GM23338 (cell line): ENCODE results near the gene PRIMPOL. TPM values are rescaled to one million over a fixed set of nuclear protein-coding genes. Genes with fewer than 3 reads are reported as not detected.

ENCODE experiments used
- ATAC-seq: fragments of 200-7000 bp; cut with Tn5 transposase; 3 replicates; pipeline ENCODE4 v1.9.1; 2020
- DNase-seq: peaks from one replicate; pipeline ENCODE4 v3.0.0-alpha.2; 2015; ENCODE audit warnings: low spot score
- H2AFZ ChIP-seq: fragments of 200-600 bp; sonication (generic); 2 replicates; pipeline ENCODE4 v1.8.0; 2016; ENCODE audit warnings: antibody characterized with exemption, mild to moderate bottlenecking, moderate library complexity
- H3F3A ChIP-seq: fragments of 200-600 bp; sonication (generic); replicated peaks from 2 replicates; pipeline ENCODE4 v1.8.0; 2017; ENCODE audit warnings: antibody characterized with exemption, mixed run types, low read depth
- H3K27ac ChIP-seq: fragments of 200-600 bp; sonication (generic); 2 replicates; pipeline ENCODE4 v1.6.1; 2016; ENCODE audit warnings: low read depth
- H3K27me3 ChIP-seq: fragments of 200-600 bp; sonication (generic); 2 replicates; pipeline ENCODE4 v1.8.0; 2016; ENCODE audit warnings: mild to moderate bottlenecking, mixed run types, moderate library complexity; ENCODE audit not compliant: insufficient read depth
- H3K36me3 ChIP-seq: fragments of 200-600 bp; sonication (generic); 2 replicates; pipeline ENCODE4 v1.8.0; 2016; ENCODE audit warnings: mild to moderate bottlenecking; ENCODE audit not compliant: insufficient read depth
- H3K4me1 ChIP-seq: fragments of 200-600 bp; sonication (generic); 2 replicates; pipeline ENCODE4 v1.8.0; 2016; ENCODE audit warnings: mild to moderate bottlenecking, moderate library complexity; ENCODE audit not compliant: insufficient read depth
- H3K4me2 ChIP-seq: fragments of 200-600 bp; sonication (generic); 2 replicates; pipeline ENCODE4 v1.7.1; 2017; ENCODE audit warnings: mixed run types
- H3K4me3 ChIP-seq: fragments of 200-600 bp; sonication (generic); 2 replicates; pipeline ENCODE4 v1.6.1; 2016; ENCODE audit warnings: mixed run types
- H3K79me2 ChIP-seq: fragments of 200-600 bp; sonication (generic); replicated peaks from 2 replicates; pipeline ENCODE4 v1.8.0; 2017; ENCODE audit warnings: mild to moderate bottlenecking; ENCODE audit not compliant: insufficient read depth
- H3K9me2 ChIP-seq: fragments of 200-600 bp; sonication (generic); 2 replicates; pipeline ENCODE4 v1.8.0; 2017; ENCODE audit not compliant: insufficient read depth
- H4K20me1 ChIP-seq: fragments of 200-600 bp; sonication (generic); replicated peaks from 2 replicates; pipeline ENCODE4 v1.8.0; 2017; ENCODE audit warnings: mild to moderate bottlenecking; ENCODE audit not compliant: insufficient read depth
- H3K27ac Mint-ChIP-seq: 2 replicates; pipeline ENCODE4 v1.8.0; 2020; ENCODE audit warnings: inconsistent platforms, mild to moderate bottlenecking, moderate library complexity, mixed read lengths
- H3K27me3 Mint-ChIP-seq: 3 replicates; pipeline ENCODE4 v1.8.0; 2022; ENCODE audit warnings: low read depth, mild to moderate bottlenecking, moderate library complexity, mixed read lengths, inconsistent platforms; ENCODE audit not compliant: insufficient read depth, poor library complexity
- H3K36me3 Mint-ChIP-seq: 3 replicates; pipeline ENCODE4 v1.8.0; 2021; ENCODE audit warnings: low read depth, mild to moderate bottlenecking, inconsistent platforms, moderate library complexity, mixed read lengths
- H3K4me1 Mint-ChIP-seq: 3 replicates; pipeline ENCODE4 v1.8.0; 2020; ENCODE audit warnings: mild to moderate bottlenecking, inconsistent platforms, mixed read lengths
- H3K4me3 Mint-ChIP-seq: 3 replicates; pipeline ENCODE4 v1.8.0; 2021; ENCODE audit warnings: moderate library complexity, mild to moderate bottlenecking, inconsistent platforms, mixed read lengths
- H3K9me3 Mint-ChIP-seq: 3 replicates; pipeline ENCODE4 v1.8.0; 2020; ENCODE audit warnings: moderate library complexity, mild to moderate bottlenecking, inconsistent platforms, mixed read lengths
- CREB1 ChIP-seq: fragments of 250-450 bp; sonication (Bioruptor Pico); IDR thresholded peaks from 2 replicates; pipeline ENCODE4 v1.5.0; 2020; ENCODE audit warnings: low read depth, mild to moderate bottlenecking, moderate library complexity
- JUNB ChIP-seq: IDR thresholded peaks from one replicate; pipeline ENCODE4 v1.6.1; 2016; ENCODE audit warnings: antibody characterized with exemption; ENCODE audit not compliant: unreplicated experiment
- POLR2AphosphoS5 ChIP-seq: IDR thresholded peaks from 2 replicates; pipeline ENCODE4 v1.6.1; 2016; ENCODE audit warnings: antibody characterized with exemption, low read depth
- ZNF331 ChIP-seq: fragments of 250-450 bp; sonication (Bioruptor Pico); IDR thresholded peaks from 2 replicates; pipeline ENCODE4 v1.5.0; 2020; ENCODE audit warnings: low read depth, mild to moderate bottlenecking, moderate library complexity
- polyA plus RNA-seq: library from polyadenylated mRNA; unstranded; fragments of >200 nt; fragmentation: Nextera tagmentation; extraction: Ambion mirVana; gene quantifications from 2 replicates; pipeline ENCODE4 v1.2.1, GENCODE V29; 2016
- total RNA-seq: library from RNA; depleted of rRNA; stranded (reverse); fragments of >200 nt; shearing (Covaris generic); gene quantifications from 2 replicates; pipeline ENCODE4 v1.2.3, GENCODE V29; 2014
- TF ChIP-seq, protein P1 (sequence below): IDR thresholded peaks from 2 replicates; pipeline ENCODE4 v1.6.1; 2016; ENCODE audit warnings: antibody characterized with exemption
- TF ChIP-seq, protein P2 (sequence below), 2 experiments: fragments of 200-600 bp in 1 of 2; sonication (generic) in 1 of 2; conservative IDR thresholded peaks; 2 replicates each; pipeline versions ENCODE4 v1.5.1 to v1.6.1; 2016 to 2017; ENCODE audit warnings: antibody characterized with exemption in 2 of 2, low read depth in 2 of 2, mild to moderate bottlenecking in 2 of 2, moderate library complexity in 1 of 2
- TF ChIP-seq, protein P3 (sequence below): IDR thresholded peaks from one replicate; pipeline ENCODE4 v1.6.1; 2018; ENCODE audit warnings: antibody characterized with exemption; ENCODE audit not compliant: unreplicated experiment

The PRIMPOL gene
- total and polyA plus RNA-seq, 2 experiments from 2014 or later = 3.5 to 9.6 TPM

DNA sequence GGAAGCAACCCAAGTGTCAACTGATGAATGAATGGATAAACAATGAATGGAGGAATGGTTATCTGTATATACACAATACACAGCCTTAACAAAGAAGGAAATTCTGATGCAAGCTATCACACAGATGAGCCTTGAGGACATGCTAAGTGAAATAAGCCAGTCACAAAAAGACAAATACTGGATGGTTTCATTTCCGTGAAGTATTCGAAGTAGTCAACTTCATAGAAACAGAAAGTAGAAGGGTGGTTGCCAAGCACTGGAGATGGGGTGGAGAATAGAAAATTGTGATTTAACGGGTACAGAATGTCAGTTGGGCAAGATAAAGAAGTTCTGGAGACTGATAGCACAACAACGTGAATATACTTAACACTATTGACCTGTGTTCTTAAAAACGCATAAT is 56.2 kb downstream of the PRIMPOL start (continued):
- TF ChIP-seq, protein P1, sequence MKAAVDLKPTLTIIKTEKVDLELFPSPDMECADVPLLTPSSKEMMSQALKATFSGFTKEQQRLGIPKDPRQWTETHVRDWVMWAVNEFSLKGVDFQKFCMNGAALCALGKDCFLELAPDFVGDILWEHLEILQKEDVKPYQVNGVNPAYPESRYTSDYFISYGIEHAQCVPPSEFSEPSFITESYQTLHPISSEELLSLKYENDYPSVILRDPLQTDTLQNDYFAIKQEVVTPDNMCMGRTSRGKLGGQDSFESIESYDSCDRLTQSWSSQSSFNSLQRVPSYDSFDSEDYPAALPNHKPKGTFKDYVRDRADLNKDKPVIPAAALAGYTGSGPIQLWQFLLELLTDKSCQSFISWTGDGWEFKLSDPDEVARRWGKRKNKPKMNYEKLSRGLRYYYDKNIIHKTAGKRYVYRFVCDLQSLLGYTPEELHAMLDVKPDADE = no peak
- TF ChIP-seq, protein P2, sequence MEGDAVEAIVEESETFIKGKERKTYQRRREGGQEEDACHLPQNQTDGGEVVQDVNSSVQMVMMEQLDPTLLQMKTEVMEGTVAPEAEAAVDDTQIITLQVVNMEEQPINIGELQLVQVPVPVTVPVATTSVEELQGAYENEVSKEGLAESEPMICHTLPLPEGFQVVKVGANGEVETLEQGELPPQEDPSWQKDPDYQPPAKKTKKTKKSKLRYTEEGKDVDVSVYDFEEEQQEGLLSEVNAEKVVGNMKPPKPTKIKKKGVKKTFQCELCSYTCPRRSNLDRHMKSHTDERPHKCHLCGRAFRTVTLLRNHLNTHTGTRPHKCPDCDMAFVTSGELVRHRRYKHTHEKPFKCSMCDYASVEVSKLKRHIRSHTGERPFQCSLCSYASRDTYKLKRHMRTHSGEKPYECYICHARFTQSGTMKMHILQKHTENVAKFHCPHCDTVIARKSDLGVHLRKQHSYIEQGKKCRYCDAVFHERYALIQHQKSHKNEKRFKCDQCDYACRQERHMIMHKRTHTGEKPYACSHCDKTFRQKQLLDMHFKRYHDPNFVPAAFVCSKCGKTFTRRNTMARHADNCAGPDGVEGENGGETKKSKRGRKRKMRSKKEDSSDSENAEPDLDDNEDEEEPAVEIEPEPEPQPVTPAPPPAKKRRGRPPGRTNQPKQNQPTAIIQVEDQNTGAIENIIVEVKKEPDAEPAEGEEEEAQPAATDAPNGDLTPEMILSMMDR (conservative IDR thresholded peaks at IDR 0.05; ENCODE audit: low read depth in 2 of 2) = no peak
- TF ChIP-seq, protein P3, sequence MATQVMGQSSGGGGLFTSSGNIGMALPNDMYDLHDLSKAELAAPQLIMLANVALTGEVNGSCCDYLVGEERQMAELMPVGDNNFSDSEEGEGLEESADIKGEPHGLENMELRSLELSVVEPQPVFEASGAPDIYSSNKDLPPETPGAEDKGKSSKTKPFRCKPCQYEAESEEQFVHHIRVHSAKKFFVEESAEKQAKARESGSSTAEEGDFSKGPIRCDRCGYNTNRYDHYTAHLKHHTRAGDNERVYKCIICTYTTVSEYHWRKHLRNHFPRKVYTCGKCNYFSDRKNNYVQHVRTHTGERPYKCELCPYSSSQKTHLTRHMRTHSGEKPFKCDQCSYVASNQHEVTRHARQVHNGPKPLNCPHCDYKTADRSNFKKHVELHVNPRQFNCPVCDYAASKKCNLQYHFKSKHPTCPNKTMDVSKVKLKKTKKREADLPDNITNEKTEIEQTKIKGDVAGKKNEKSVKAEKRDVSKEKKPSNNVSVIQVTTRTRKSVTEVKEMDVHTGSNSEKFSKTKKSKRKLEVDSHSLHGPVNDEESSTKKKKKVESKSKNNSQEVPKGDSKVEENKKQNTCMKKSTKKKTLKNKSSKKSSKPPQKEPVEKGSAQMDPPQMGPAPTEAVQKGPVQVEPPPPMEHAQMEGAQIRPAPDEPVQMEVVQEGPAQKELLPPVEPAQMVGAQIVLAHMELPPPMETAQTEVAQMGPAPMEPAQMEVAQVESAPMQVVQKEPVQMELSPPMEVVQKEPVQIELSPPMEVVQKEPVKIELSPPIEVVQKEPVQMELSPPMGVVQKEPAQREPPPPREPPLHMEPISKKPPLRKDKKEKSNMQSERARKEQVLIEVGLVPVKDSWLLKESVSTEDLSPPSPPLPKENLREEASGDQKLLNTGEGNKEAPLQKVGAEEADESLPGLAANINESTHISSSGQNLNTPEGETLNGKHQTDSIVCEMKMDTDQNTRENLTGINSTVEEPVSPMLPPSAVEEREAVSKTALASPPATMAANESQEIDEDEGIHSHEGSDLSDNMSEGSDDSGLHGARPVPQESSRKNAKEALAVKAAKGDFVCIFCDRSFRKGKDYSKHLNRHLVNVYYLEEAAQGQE = no peak
- no peak for TF ChIP-seq ZNF331 (CRISPR knock-in tag)

DNA sequence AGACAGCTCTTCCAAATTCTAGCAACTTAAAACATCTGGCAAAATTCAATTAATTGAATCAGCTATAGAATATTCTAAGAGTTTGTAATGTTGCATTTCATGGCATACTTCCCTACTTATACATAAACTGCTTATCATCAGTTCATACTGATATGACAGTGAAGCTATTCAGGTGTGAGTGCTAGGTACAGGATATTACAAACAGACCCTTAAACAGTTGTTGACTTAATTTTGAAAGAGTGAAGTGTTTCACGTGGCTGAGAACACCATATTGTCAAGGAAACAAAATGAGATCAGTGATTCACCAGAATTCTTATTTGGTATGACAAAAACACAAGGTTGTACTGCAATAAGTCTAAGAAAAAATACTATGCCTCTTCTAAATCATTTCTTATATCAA is 56.9 kb downstream of the PRIMPOL start:
- peaks cover 80% of the 10 kb centered on the region for H3K36me3 Mint-ChIP-seq
- no peak for TF ChIP-seq CREB1 (CRISPR knock-in tag)
- no peak for TF ChIP-seq JUNB
- TF ChIP-seq POLR2AphosphoS5 = no peak
- TF ChIP-seq, protein P2 (conservative IDR thresholded peaks at IDR 0.05; ENCODE audit: low read depth in 2 of 2) = no peak
- TF ChIP-seq, protein P3 = no peak
- no peak overlapping the region for H2AFZ ChIP-seq

More for the DNA sequence above, 56.9 kb downstream of the PRIMPOL start:
- Histone ChIP-seq H3K4me1 (no peaks in the 10 kb centered on the region), H3K27ac (no peak overlapping the region), H3K9me2 (no peaks in the 10 kb centered on the region), H3K79me2 (peaks cover 11% of the 10 kb centered on the region), H3K27me3 (no peaks in the 10 kb centered on the region), H3F3A (no peaks in the 10 kb centered on the region), H4K20me1 (peaks cover 18% of the 10 kb centered on the region), H3K4me3 (no peak overlapping the region), H3K36me3 (peaks cover 48% of the 10 kb centered on the region), H3K4me2 (no peak overlapping the region)
- Mint-ChIP-seq H3K4me1 (no peaks in the 10 kb centered on the region), H3K4me3 (no peak overlapping the region), H3K27ac (0 out of 2 replicates have a peak overlapping the region, but pooled peaks have one; percentile 45), H3K27me3 (peaks cover 4% of the 10 kb centered on the region), H3K9me3 (no peaks in the 10 kb centered on the region)
- no peak for DNase-seq
- no peak for ATAC-seq
